HCEC 1CT (cell line): Measurements from ENCODE around the gene NFE2L1.
"Not testable (repeated sequence)": the region's sequence is repeated elsewhere in the genome, so short reads cannot be mapped to it uniquely, and the experiment has no call there.

Experiments used
- DNase-seq: peaks from one replicate; pipeline ENCODE4 v3.0.0-alpha.2; 2017

Gene NFE2L1

DNA sequence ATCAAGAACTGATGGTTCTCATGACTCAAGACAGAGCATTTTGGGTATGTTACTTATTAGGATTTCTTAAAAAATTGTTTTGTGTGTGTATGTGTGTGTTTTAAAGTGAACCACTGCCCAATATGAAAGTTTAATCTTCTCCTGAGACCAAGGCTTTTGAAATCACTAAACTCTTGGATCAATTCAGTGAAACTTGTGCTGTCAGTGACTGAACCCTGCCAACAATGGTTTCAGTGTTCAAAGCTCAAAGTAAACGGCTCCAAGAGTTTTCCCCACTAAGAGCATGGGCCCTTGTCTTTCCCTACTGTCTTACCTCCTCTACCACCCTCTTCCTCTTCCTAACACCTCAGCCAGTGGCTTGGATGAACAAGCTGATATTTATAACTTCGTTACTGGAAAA is 22.0 kb downstream of the NFE2L1 start:
- no peak for DNase-seq

DNA sequence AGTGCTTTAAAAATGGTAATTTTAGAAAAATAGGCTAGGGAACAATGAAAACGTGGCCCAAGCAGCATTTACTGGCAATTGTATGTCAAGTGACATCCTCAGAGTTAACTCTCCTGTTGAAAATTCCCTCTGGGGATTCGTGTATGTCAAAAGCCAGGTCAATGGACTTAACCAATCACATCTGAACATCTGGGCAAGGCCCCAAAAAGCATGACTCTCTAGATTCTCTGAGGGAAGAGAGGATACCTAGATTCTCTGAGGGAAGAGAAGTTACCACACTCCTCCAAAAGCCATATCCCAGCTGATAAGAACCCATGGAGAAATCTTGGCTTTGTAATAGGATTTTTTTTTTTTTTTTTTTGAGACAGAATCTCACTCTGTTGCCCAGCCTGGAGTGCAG is 23.5 kb downstream of the NFE2L1 start:
- DNase-seq: no peak

DNA sequence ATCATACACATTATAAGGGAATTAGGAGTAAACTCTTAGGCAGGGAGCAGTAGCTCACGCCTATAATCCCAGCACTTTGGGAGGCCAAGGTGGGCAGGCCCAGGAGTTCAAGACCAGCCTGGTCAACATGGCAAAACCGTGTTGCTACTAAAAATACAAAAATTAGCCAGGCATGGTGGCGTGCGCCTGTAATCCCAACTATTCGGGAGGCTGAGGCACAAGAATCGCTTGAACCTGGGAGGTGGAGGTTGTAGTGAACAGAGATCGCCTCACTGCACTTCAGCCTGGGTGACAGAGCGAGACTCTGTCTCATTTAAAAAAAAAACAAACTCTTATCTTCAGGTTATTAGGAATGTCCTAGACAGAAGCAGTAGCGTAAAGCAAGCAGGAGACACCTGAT is 24.7 kb downstream of the NFE2L1 start:
- not testable (repeated sequence) for DNase-seq

GRCh38 chr17:48073566-48074094 is 25.5 kb downstream of the NFE2L1 start:
- DNase-seq: not testable (repeated sequence)

DNA sequence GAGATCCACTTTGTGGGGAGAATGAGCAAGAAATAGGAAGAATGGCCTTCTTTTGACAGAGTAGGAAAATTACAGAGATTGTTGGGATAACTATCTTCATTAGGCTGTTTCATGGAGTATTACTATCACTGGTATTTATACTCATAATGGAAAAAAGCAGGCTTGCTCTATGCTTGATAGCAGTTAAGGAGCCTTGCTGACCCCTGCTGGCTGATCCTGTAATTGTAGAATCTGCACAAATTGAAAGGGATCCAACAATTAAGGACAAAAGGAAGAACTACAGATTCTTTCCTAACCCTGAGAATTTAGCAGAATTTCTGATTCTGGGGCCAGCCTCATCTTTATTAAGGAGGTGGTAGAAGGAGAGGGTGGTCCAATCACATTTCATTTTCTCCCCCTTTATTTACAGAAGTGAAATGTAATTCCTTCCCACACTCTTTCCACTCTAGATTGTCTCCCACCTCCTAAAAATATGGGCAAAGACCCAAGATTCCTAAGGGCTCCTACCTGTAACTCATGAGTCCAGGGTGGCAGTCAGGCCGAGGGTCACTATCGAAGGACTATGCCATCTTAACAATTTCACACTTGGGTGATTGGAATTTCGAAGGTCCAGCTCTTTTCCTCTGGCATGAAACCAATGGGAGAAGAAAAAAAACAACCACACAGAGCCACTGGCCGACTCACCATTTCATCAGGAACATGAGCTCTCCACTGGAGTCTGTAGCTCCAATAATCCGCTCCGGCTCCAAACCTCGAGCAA is 26.3 kb downstream of the NFE2L1 start:
- peak; percentile 71 for DNase-seq

- DNase-seq: not testable (repeated sequence)
Measured at GRCh38 chr17:48077152-48077551, 29.0 kb downstream of the NFE2L1 start.

GRCh38 chr17:48081858-48082257 is 33.7 kb downstream of the NFE2L1 start:
- DNase-seq: no peak

DNA sequence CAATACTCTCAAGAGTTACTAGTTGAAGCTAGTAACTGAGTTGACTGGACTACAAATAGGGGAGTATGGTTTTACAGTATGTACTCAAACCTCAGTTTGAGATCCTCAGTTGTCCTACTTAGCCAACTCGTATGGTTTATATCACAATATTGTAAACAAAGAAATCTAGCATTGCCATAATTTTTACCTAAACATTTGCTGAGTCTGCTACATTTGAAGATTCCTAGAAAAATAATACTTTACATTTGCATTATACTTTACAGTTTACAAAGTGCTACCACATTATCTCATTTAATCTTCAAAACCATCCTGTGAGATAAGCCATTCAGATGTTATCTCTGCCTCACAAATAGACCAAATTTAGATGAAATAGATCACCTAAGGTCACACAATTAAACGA is 36.8 kb downstream of the NFE2L1 start:
- no peak for DNase-seq

GRCh38 chr17:48093341-48094045 is 45.3 kb downstream of the NFE2L1 start:
- no peak for DNase-seq

- no peak for DNase-seq
Measured at GRCh38 chr17:48095611-48096010, 47.5 kb downstream of the NFE2L1 start.

DNA sequence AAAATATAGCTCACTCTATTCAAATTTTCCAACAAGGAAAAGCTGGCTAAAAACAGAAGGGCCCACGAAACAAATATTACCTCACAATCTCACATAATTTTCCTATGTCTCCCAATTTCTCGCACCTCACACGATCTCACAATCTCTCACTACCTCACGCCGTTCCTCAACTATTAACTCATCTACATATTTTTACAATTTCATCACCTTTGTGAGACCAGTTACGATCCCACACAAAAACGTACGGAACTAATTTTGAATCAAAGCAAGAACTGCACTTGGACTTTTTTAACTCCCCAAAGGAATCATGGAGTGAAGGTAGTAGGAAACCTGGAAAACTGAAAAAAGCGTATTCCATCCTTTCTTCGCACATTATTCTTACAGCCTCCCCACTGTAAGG is 52.0 kb downstream of the NFE2L1 start:
- peak; percentile 56 for DNase-seq

DNA sequence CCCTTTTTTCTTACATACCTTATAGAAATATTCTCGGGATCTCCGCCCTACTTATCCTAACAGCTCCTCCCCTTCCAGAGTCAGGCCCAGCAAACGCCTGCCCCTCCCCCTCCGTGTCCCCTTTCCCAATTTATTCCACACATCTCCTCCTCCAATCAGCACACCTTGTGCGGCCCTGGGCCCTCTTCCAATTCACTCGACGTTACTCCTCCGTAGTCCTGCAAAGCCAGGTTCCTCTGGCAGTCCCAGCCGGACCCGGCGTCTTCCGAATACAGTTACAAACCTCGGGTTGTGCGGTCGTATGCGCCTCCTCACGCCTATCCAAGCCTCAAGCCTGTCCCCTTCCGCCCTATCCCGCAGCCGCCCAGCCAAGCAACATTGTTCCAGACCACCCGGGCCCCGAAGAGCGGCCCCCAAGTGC is 52.4 kb downstream of the NFE2L1 start:
- DNase-seq: peak; percentile 53

- peak; percentile 91 for DNase-seq
Measured at GRCh38 chr17:48101012-48101720, 53.0 kb downstream of the NFE2L1 start, which contains the start of gene CBX1. Gene CBX1, minus strand, starts transcription at chr17:48101478. Its CDS starts 24,474 bp downstream, at chr17:48077004.

DNA sequence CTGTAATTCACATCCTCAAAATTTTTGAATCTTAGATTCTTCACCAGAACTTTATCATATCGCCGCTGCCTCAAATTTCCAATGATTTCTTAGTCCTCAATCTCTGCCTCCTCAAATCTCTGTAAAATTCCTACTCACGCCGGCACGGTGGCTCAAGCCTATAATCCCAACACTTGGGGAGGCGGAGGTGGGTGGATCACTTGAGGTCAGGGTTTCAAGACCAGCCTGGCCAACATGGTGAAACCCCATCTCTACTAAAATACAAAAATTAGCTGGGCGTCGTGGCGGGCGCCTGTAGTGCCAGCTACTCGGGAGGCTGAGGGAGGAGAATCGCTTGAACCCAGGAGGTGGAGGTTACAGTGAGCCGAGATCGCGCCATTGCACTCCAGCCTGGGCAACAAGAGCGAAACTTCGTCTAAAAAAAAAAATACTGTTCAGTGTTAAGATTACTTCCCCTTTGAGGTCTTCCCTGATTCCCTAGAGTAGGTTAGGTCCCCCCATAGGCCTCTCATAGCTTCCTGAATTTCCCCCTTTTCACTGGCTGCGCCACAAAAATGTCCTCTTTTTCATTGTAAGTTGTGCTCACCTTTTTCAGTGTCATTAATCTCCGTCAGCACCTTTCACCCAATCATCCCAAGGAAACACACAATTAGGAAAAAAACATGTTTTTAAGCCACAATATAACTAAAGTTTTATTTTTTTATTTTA is 54.0 kb downstream of the NFE2L1 start:
- DNase-seq: no peak

DNA sequence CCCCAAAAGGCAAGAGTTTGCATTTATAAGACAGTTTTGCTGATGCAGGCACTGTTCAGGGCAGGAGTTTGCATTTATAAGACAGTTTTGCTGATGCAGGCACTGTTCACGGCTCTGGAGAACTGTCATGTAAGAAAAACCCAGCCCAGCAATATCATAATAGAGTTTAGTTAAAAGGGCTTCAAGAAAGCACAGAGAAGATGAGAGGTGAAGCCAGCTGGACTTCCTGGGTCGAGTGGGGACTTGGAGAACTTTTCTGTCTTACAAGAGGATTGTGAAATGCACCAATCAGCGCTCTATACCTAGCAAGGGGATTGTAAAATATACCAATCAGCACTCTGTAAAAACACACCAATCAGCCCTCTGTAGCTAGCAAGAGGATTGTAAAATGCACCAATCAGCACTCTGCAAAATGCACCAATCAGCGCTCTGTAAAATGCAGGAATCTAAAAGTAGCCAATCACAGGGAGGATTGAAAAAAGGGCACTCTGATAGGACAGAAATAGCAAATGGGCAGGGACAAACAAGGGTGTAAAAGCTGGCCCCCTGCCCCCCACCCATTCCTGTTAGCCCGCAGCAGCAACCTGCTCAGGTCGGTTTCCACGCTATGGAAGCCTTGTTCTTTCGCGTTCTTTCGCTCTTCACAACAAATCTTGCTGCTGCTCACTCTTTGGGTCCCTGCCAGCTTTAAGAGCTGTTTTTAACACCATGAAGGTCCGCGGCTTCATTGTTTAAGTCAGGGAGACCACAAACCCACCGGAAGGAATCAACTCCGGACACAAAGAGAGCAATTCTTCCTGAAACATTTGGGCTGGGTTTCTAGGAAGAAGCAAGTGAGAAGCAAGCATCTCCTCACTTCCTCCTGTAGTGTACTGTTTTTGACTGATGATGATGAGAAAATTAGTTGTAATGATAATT is 54.9 kb downstream of the NFE2L1 start:
- DNase-seq: no peak

- no peak for DNase-seq
Measured at GRCh38 chr17:48104440-48104839, 56.3 kb downstream of the NFE2L1 start.

DNA sequence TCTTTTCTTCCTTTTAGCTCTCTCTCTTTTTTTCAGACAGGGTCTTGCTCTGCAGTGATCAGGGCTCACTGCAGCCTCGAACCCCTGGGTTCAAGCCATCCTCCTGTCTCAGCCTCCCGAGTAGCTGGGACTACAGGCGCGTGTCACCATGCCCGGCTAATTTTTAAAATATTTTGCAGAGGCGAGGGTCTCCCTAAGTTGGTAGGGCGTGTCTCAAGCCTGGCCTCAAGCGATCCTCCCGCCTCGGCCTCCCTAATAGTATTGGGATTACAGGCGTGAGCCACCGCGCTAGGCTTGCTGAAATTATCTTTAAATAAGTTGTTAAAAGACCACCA is 58.6 kb downstream of the NFE2L1 start:
- no peak for DNase-seq

DNA sequence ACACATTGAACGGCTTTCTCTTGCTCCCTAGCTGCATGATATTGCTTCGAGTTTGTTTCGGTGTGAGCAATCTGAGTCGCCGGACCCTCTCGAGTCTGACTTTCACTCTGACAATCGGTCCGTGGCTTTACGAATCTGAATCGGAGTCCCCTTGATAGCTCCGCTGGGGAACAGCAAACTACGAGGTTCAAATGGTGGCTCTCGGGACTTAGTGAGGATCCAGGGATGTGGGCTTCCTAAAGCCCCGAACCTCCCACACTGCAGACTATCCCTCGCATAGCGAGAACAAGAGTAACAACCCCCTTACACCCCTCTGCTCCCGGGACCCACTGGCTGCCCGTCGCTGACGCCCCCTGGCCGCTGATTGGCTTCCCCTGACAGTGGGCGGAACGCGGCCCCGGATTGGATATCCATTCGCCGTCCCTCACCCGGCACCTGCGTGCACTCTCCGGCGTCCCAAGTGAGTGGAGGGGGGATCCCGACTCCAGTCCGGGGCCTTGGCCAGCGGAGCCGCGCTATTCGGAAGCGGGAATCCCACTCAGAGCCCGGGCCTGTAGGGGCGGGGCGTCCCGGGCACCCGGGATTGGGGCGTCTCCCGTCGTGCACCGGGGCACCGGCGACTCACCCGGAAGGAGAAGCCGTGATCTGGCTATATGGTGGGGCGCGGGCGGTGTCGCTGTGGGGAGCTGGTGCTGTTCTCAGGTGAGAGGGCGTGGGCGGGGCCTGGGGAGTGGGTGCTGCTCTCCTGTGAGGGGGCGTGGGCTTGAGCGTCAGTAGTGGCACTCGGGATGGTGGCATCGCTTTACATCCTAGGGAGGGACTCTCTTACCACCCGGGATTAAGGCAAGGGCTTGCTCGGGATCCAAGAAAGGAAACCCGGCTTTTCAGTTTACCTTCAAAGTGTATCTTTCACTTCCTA is 59.2 kb downstream of the NFE2L1 start, which contains the start of gene SNX11:
Gene SNX11, plus strand, starts transcription at position 630 of the 919 bp plus-strand sequence. CDS start 4,278 bp downstream, outside the sequence.
- DNase-seq: peak; percentile 77

- DNase-seq: no peak
Measured at GRCh38 chr17:48110761-48111160, 62.6 kb downstream of the NFE2L1 start.
